ENCODE data around the gene USP2.

DNA sequence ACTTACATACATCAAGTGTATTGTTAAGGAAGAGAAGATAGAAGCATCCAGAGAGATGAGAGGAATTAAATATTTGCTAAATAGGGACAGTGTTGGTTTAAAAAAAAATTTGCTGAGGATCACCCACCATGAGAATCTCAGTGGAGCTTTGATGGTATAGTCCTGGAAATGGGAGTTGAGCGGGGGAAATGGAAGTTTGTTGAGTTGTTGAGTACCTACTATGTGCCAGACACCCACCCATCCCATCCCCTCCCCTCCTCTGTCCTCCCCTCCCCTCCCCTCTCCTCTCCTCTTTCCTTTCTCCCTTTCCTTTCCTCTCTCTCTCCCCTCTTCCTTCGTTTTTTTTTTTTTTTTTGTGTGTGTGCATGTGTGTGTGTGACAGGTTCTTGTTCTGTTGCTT, 30.3 kb downstream of the USP2 start:
- TF ChIP-seq, protein P1, sequence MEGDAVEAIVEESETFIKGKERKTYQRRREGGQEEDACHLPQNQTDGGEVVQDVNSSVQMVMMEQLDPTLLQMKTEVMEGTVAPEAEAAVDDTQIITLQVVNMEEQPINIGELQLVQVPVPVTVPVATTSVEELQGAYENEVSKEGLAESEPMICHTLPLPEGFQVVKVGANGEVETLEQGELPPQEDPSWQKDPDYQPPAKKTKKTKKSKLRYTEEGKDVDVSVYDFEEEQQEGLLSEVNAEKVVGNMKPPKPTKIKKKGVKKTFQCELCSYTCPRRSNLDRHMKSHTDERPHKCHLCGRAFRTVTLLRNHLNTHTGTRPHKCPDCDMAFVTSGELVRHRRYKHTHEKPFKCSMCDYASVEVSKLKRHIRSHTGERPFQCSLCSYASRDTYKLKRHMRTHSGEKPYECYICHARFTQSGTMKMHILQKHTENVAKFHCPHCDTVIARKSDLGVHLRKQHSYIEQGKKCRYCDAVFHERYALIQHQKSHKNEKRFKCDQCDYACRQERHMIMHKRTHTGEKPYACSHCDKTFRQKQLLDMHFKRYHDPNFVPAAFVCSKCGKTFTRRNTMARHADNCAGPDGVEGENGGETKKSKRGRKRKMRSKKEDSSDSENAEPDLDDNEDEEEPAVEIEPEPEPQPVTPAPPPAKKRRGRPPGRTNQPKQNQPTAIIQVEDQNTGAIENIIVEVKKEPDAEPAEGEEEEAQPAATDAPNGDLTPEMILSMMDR (IDR thresholded peaks at IDR 0.05; ENCODE audit: insufficient read depth, low read depth, low read length): no peak
- TF ChIP-seq EZH2 (IDR thresholded peaks at IDR 0.05; ENCODE audit: insufficient read depth, low read length): no peak
